Fibroblast of lung (primary cell): ENCODE data around the gene TENM4.

ENCODE experiments used
- EZH2 ChIP-seq: IDR thresholded peaks from 2 replicates; pipeline ENCODE4 v1.5.1; 2012; ENCODE audit warnings: low read length, control low read depth, mild to moderate bottlenecking; ENCODE audit errors: missing control alignments
- TF ChIP-seq, protein P1 (sequence below), 2 donors: IDR thresholded peaks in 1 of 2; conservative IDR thresholded peaks in 1 of 2; 1 replicate in 1 of 2; 2 replicates in 1 of 2; pipeline ENCODE4 v1.5.1; 2011 to 2012; ENCODE audit warnings: low read length in 2 of 2, control low read depth in 1 of 2, inconsistent platforms in 1 of 2, low read depth in 1 of 2, mild to moderate bottlenecking in 1 of 2

DNA sequence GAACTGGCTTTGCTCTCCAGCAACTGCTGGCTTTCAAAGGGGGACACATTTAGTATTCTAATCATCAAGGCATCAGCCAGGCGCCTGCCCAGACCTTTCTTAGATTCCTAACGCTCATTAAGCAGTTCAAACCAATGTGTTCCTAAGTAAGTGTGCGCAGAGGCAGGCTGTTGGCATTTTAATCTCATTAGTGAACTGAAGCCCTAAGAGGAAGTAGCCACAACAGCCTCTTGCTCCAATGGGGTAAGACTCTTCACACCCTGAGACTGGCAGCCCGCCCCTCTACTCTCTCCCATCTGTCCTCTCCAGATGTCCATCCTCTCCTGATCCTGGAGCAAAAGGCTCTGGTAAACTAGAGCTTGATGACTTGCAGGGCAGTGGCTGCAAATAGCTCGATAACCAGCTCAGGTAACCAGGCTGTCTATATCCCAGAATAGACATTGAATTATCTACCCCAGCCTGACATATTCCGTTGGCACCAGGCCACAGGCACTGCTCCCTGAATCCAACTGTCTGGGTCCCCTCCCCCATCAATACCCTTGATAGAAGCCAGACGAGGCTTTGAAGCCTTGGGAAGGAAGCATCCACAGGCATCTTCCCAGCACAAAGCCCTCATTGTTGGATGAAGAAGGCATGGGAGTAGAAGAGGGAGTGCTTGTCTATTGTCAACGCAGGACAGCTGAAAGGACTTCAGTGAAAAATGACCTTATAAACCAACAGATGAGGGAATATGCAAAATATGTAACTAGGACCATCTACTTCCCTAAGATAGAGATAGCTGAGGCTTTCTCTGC is 321.1 kb downstream of the TENM4 start:
- TF ChIP-seq, protein P1, sequence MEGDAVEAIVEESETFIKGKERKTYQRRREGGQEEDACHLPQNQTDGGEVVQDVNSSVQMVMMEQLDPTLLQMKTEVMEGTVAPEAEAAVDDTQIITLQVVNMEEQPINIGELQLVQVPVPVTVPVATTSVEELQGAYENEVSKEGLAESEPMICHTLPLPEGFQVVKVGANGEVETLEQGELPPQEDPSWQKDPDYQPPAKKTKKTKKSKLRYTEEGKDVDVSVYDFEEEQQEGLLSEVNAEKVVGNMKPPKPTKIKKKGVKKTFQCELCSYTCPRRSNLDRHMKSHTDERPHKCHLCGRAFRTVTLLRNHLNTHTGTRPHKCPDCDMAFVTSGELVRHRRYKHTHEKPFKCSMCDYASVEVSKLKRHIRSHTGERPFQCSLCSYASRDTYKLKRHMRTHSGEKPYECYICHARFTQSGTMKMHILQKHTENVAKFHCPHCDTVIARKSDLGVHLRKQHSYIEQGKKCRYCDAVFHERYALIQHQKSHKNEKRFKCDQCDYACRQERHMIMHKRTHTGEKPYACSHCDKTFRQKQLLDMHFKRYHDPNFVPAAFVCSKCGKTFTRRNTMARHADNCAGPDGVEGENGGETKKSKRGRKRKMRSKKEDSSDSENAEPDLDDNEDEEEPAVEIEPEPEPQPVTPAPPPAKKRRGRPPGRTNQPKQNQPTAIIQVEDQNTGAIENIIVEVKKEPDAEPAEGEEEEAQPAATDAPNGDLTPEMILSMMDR (conservative IDR thresholded peaks at IDR 0.05 in 1 of 2, IDR thresholded peaks at IDR 0.05 in 1 of 2; ENCODE audit: low read depth in 1 of 2, low read length in 2 of 2) = no peak
- no peak for TF ChIP-seq EZH2
